Breast epithelium (tissue), 3 donors: ENCODE measurements around the gene CSRNP2.

Experiments
- POLR2A ChIP-seq: fragments of 450-650 bp; IDR thresholded peaks from one replicate; pipeline ENCODE4 v1.6.1; 2016; ENCODE audit warnings: antibody characterized with exemption, mild to moderate bottlenecking, moderate library complexity
- POLR2AphosphoS5 ChIP-seq, 3 donors: sonication (generic); formaldehyde crosslinking; IDR thresholded peaks; one replicate each; pipeline ENCODE4 v1.6.1; 2017; ENCODE audit warnings: antibody characterized with exemption in 3 of 3
- TF ChIP-seq, protein P1 (sequence below), 3 donors: fragments of 450-650 bp; IDR thresholded peaks; one replicate each; pipeline ENCODE4 v1.5.1; 2016 to 2017; ENCODE audit warnings: antibody characterized with exemption in 3 of 3, mild to moderate bottlenecking in 3 of 3, moderate library complexity in 3 of 3

DNA sequence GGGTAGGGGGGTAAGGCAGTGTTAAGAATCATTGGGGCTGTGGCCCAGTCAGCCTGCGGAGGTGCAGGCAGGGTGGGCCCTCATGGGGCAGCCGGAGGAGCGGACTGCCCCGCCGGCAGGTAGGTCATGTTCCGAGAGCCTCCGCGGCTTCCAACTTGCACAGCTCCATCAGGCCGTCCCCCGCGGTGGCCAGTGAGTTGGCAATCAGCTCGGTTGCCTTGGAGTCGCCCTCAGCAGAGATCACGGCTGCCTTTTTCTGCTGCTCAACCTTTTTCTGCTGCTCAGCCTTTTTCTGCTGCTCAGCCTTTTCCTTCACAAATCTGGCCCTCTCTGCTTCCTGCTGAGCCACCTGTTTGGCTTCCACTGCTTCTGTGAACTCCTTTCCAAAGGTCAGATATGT lies 41.1 kb upstream of the CSRNP2 start:
- TF ChIP-seq POLR2A (no peak), POLR2AphosphoS5 (IDR thresholded peaks at IDR 0.05) (no peak)
- TF ChIP-seq, protein P1, sequence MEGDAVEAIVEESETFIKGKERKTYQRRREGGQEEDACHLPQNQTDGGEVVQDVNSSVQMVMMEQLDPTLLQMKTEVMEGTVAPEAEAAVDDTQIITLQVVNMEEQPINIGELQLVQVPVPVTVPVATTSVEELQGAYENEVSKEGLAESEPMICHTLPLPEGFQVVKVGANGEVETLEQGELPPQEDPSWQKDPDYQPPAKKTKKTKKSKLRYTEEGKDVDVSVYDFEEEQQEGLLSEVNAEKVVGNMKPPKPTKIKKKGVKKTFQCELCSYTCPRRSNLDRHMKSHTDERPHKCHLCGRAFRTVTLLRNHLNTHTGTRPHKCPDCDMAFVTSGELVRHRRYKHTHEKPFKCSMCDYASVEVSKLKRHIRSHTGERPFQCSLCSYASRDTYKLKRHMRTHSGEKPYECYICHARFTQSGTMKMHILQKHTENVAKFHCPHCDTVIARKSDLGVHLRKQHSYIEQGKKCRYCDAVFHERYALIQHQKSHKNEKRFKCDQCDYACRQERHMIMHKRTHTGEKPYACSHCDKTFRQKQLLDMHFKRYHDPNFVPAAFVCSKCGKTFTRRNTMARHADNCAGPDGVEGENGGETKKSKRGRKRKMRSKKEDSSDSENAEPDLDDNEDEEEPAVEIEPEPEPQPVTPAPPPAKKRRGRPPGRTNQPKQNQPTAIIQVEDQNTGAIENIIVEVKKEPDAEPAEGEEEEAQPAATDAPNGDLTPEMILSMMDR (IDR thresholded peaks at IDR 0.05), result no peak
